GM23338 (cell line): ENCODE results near the gene EFCAB6. TPM values are rescaled to one million over a fixed set of nuclear protein-coding genes. Genes with fewer than 3 reads are reported as not detected.

Source experiments
- ATAC-seq: fragments of 200-7000 bp; cut with Tn5 transposase; 3 replicates; pipeline ENCODE4 v1.9.1; 2020
- DNase-seq: peaks from one replicate; pipeline ENCODE4 v3.0.0-alpha.2; 2015; ENCODE audit warnings: low spot score
- H2AFZ ChIP-seq: fragments of 200-600 bp; sonication (generic); 2 replicates; pipeline ENCODE4 v1.8.0; 2016; ENCODE audit warnings: antibody characterized with exemption, mild to moderate bottlenecking, moderate library complexity
- H3F3A ChIP-seq: fragments of 200-600 bp; sonication (generic); replicated peaks from 2 replicates; pipeline ENCODE4 v1.8.0; 2017; ENCODE audit warnings: antibody characterized with exemption, mixed run types, low read depth
- H3K27ac ChIP-seq: fragments of 200-600 bp; sonication (generic); 2 replicates; pipeline ENCODE4 v1.6.1; 2016; ENCODE audit warnings: low read depth
- H3K27me3 ChIP-seq: fragments of 200-600 bp; sonication (generic); 2 replicates; pipeline ENCODE4 v1.8.0; 2016; ENCODE audit warnings: mild to moderate bottlenecking, mixed run types, moderate library complexity; ENCODE audit not compliant: insufficient read depth
- H3K36me3 ChIP-seq: fragments of 200-600 bp; sonication (generic); 2 replicates; pipeline ENCODE4 v1.8.0; 2016; ENCODE audit warnings: mild to moderate bottlenecking; ENCODE audit not compliant: insufficient read depth
- H3K4me1 ChIP-seq: fragments of 200-600 bp; sonication (generic); 2 replicates; pipeline ENCODE4 v1.8.0; 2016; ENCODE audit warnings: mild to moderate bottlenecking, moderate library complexity; ENCODE audit not compliant: insufficient read depth
- H3K4me2 ChIP-seq: fragments of 200-600 bp; sonication (generic); 2 replicates; pipeline ENCODE4 v1.7.1; 2017; ENCODE audit warnings: mixed run types
- H3K4me3 ChIP-seq: fragments of 200-600 bp; sonication (generic); 2 replicates; pipeline ENCODE4 v1.6.1; 2016; ENCODE audit warnings: mixed run types
- H3K79me2 ChIP-seq: fragments of 200-600 bp; sonication (generic); replicated peaks from 2 replicates; pipeline ENCODE4 v1.8.0; 2017; ENCODE audit warnings: mild to moderate bottlenecking; ENCODE audit not compliant: insufficient read depth
- H3K9me2 ChIP-seq: fragments of 200-600 bp; sonication (generic); 2 replicates; pipeline ENCODE4 v1.8.0; 2017; ENCODE audit not compliant: insufficient read depth
- H4K20me1 ChIP-seq: fragments of 200-600 bp; sonication (generic); replicated peaks from 2 replicates; pipeline ENCODE4 v1.8.0; 2017; ENCODE audit warnings: mild to moderate bottlenecking; ENCODE audit not compliant: insufficient read depth
- H3K27ac Mint-ChIP-seq: 2 replicates; pipeline ENCODE4 v1.8.0; 2020; ENCODE audit warnings: inconsistent platforms, mild to moderate bottlenecking, moderate library complexity, mixed read lengths
- H3K27me3 Mint-ChIP-seq: 3 replicates; pipeline ENCODE4 v1.8.0; 2022; ENCODE audit warnings: low read depth, mild to moderate bottlenecking, moderate library complexity, mixed read lengths, inconsistent platforms; ENCODE audit not compliant: insufficient read depth, poor library complexity
- H3K36me3 Mint-ChIP-seq: 3 replicates; pipeline ENCODE4 v1.8.0; 2021; ENCODE audit warnings: low read depth, mild to moderate bottlenecking, inconsistent platforms, moderate library complexity, mixed read lengths
- H3K4me1 Mint-ChIP-seq: 3 replicates; pipeline ENCODE4 v1.8.0; 2020; ENCODE audit warnings: mild to moderate bottlenecking, inconsistent platforms, mixed read lengths
- H3K4me3 Mint-ChIP-seq: 3 replicates; pipeline ENCODE4 v1.8.0; 2021; ENCODE audit warnings: moderate library complexity, mild to moderate bottlenecking, inconsistent platforms, mixed read lengths
- H3K9me3 Mint-ChIP-seq: 3 replicates; pipeline ENCODE4 v1.8.0; 2020; ENCODE audit warnings: moderate library complexity, mild to moderate bottlenecking, inconsistent platforms, mixed read lengths
- EZH2 ChIP-seq: fragments of 200-600 bp; sonication (generic); IDR thresholded peaks from one replicate; pipeline ENCODE4 v1.8.0; 2017; ENCODE audit warnings: antibody characterized with exemption, mild to moderate bottlenecking, low read depth; ENCODE audit not compliant: unreplicated experiment
- JUNB ChIP-seq: IDR thresholded peaks from one replicate; pipeline ENCODE4 v1.6.1; 2016; ENCODE audit warnings: antibody characterized with exemption; ENCODE audit not compliant: unreplicated experiment
- REST ChIP-seq: IDR thresholded peaks from one replicate; pipeline ENCODE4 v1.6.1; 2018; ENCODE audit warnings: antibody characterized with exemption; ENCODE audit not compliant: unreplicated experiment
- ZNF331 ChIP-seq: fragments of 250-450 bp; sonication (Bioruptor Pico); IDR thresholded peaks from 2 replicates; pipeline ENCODE4 v1.5.0; 2020; ENCODE audit warnings: low read depth, mild to moderate bottlenecking, moderate library complexity
- ZNF462 ChIP-seq: fragments of 250-450 bp; sonication (Bioruptor Pico); IDR thresholded peaks from 2 replicates; pipeline ENCODE4 v1.5.0; 2020; ENCODE audit warnings: mild to moderate bottlenecking, moderate library complexity
- polyA plus RNA-seq: library from polyadenylated mRNA; unstranded; fragments of >200 nt; fragmentation: Nextera tagmentation; extraction: Ambion mirVana; gene quantifications from 2 replicates; pipeline ENCODE4 v1.2.1, GENCODE V29; 2016
- total RNA-seq: library from RNA; depleted of rRNA; stranded (reverse); fragments of >200 nt; shearing (Covaris generic); gene quantifications from 2 replicates; pipeline ENCODE4 v1.2.3, GENCODE V29; 2014
- TF ChIP-seq, protein P1 (sequence below), 2 experiments: fragments of 200-600 bp in 1 of 2; sonication (generic) in 1 of 2; conservative IDR thresholded peaks; 2 replicates each; pipeline versions ENCODE4 v1.5.1 to v1.6.1; 2016 to 2017; ENCODE audit warnings: antibody characterized with exemption in 2 of 2, low read depth in 2 of 2, mild to moderate bottlenecking in 2 of 2, moderate library complexity in 1 of 2
- TF ChIP-seq, protein P2 (sequence below): IDR thresholded peaks from 2 replicates; pipeline ENCODE4 v1.6.1; 2016; ENCODE audit warnings: antibody characterized with exemption

The EFCAB6 gene
- total and polyA plus RNA-seq, 2 experiments from 2014 or later: 1.1 to 1.8 TPM

GRCh38 chr22:43789452-43789851 is 22.7 kb downstream of the EFCAB6 start:
- no peaks in the 10 kb centered on the region for H3K9me2 ChIP-seq
- no peaks in the 10 kb centered on the region for H3K79me2 ChIP-seq
- no peak overlapping the region for H3K4me2 ChIP-seq
- H3K27me3 ChIP-seq: no peaks in the 10 kb centered on the region
- DNase-seq (no peak), ATAC-seq (no peak)
- no peaks in the 10 kb centered on the region for H3F3A ChIP-seq
- Mint-ChIP-seq H3K27ac (no peak overlapping the region), H3K4me3 (no peak overlapping the region), H3K27me3 (no peaks in the 10 kb centered on the region), H3K36me3 (no peaks in the 10 kb centered on the region), H3K9me3 (no peaks in the 10 kb centered on the region; the same call in 2 of the 3 replicates), H3K4me1 (no peaks in the 10 kb centered on the region)
- no peak overlapping the region for H3K27ac ChIP-seq
- TF ChIP-seq, protein P1, sequence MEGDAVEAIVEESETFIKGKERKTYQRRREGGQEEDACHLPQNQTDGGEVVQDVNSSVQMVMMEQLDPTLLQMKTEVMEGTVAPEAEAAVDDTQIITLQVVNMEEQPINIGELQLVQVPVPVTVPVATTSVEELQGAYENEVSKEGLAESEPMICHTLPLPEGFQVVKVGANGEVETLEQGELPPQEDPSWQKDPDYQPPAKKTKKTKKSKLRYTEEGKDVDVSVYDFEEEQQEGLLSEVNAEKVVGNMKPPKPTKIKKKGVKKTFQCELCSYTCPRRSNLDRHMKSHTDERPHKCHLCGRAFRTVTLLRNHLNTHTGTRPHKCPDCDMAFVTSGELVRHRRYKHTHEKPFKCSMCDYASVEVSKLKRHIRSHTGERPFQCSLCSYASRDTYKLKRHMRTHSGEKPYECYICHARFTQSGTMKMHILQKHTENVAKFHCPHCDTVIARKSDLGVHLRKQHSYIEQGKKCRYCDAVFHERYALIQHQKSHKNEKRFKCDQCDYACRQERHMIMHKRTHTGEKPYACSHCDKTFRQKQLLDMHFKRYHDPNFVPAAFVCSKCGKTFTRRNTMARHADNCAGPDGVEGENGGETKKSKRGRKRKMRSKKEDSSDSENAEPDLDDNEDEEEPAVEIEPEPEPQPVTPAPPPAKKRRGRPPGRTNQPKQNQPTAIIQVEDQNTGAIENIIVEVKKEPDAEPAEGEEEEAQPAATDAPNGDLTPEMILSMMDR (conservative IDR thresholded peaks at IDR 0.05; ENCODE audit: low read depth in 2 of 2): no peak
- TF ChIP-seq ZNF331 (CRISPR knock-in tag) (no peak), ZNF462 (CRISPR knock-in tag) (no peak), REST (no peak), EZH2 (no peak), JUNB (no peak)
- TF ChIP-seq, protein P2, sequence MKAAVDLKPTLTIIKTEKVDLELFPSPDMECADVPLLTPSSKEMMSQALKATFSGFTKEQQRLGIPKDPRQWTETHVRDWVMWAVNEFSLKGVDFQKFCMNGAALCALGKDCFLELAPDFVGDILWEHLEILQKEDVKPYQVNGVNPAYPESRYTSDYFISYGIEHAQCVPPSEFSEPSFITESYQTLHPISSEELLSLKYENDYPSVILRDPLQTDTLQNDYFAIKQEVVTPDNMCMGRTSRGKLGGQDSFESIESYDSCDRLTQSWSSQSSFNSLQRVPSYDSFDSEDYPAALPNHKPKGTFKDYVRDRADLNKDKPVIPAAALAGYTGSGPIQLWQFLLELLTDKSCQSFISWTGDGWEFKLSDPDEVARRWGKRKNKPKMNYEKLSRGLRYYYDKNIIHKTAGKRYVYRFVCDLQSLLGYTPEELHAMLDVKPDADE: no peak
- no peak overlapping the region for H3K4me3 ChIP-seq
- no peaks in the 10 kb centered on the region for H3K36me3 ChIP-seq
- H3K4me1 ChIP-seq: no peaks in the 10 kb centered on the region
- H4K20me1 ChIP-seq: no peaks in the 10 kb centered on the region
- no peak overlapping the region for H2AFZ ChIP-seq
